Head of caudate nucleus (tissue), 42 donors: ENCODE data around the gene TDRD10.
"Not testable (repeated sequence)": the region's sequence is repeated elsewhere in the genome, so short reads cannot be mapped to it uniquely, and the experiment has no call there.

Experiments used
- DNase-seq, 42 donors: peaks; one replicate each; pipeline versions ENCODE4 v3.0.0 to v3.0.0-alpha.2; 2020 to 2021; ENCODE audit warnings: mixed read lengths in 7 of 42
- intact Hi-C: fragments of 100-400 bp; cut with DNase I; formaldehyde crosslinking; loops from one replicate; pipeline ENCODE4 v1.15.0; 2022

Gene TDRD10

GRCh38 chr1:154497026-154497806 lies 4.8 kb upstream of the TDRD10 start:
- intact Hi-C loops = no loop called here
- no peak for DNase-seq

GRCh38 chr1:154499446-154499845 lies 2.6 kb upstream of the TDRD10 start:
- DNase-seq = no peak
- intact Hi-C loops = no loop called here

- no peak for DNase-seq
Measured at GRCh38 chr1:154500533-154500932, 1.5 kb upstream of the TDRD10 start.

GRCh38 chr1:154501423-154502065 lies 475 bp upstream of the TDRD10 start:
- peak in 3 of 42 donors; percentile 10 to 27 (median 18) for DNase-seq
- intact Hi-C loops = no loop called here

More at GRCh38 chr1:154500533-154500932, 1.5 kb upstream of the TDRD10 start:
- intact Hi-C loops = no loop called here

GRCh38 chr1:154502744-154503115 lies 711 bp downstream of the TDRD10 start:
- no peak for DNase-seq
- intact Hi-C loops = no loop called here

- intact Hi-C loops = no loop called here
- DNase-seq = no peak
Measured at GRCh38 chr1:154503898-154504297, 1.9 kb downstream of the TDRD10 start.

- intact Hi-C loops = no loop called here
- no peak for DNase-seq
Measured at GRCh38 chr1:154512760-154513159, 10.7 kb downstream of the TDRD10 start.

- intact Hi-C loops = no loop called here
- DNase-seq = no peak
Measured at GRCh38 chr1:154514066-154514553, 12.1 kb downstream of the TDRD10 start.

GRCh38 chr1:154517661-154518060 lies 15.6 kb downstream of the TDRD10 start:
- intact Hi-C loops = no loop called here
- no peak for DNase-seq

- DNase-seq = no peak
- intact Hi-C loops = no loop called here
Measured at GRCh38 chr1:154519591-154519991, 17.6 kb downstream of the TDRD10 start.

- no peak for DNase-seq
- intact Hi-C loops = no loop called here
Measured at GRCh38 chr1:154520333-154520732, 18.3 kb downstream of the TDRD10 start.

GRCh38 chr1:154521695-154522094 lies 19.7 kb downstream of the TDRD10 start:
- intact Hi-C loops = no loop called here
- no peak for DNase-seq

- intact Hi-C loops = no loop called here
- DNase-seq = no peak
Measured at GRCh38 chr1:154524881-154525280, 22.9 kb downstream of the TDRD10 start.

GRCh38 chr1:154527192-154527591 lies 25.2 kb downstream of the TDRD10 start:
- intact Hi-C loops = no loop called here
- DNase-seq = no peak

GRCh38 chr1:154529308-154529707 lies 27.3 kb downstream of the TDRD10 start:
- no peak for DNase-seq
- intact Hi-C loops = no loop called here

- DNase-seq, intact Hi-C loops: not testable (repeated sequence)
Measured at GRCh38 chr1:154531950-154532349, 29.9 kb downstream of the TDRD10 start.

- intact Hi-C loops = no loop called here
- DNase-seq = peak in 2 of 42 donors; percentile 24 to 47
Measured at GRCh38 chr1:154533952-154534844, 32.2 kb downstream of the TDRD10 start.

- DNase-seq = no peak
- intact Hi-C loops = no loop called here
Measured at GRCh38 chr1:154536570-154536969, 34.6 kb downstream of the TDRD10 start.
